Airway epithelial cell (primary cell): Measurements from ENCODE around the gene RPL36A. TPM values are rescaled to one million over a fixed set of nuclear protein-coding genes. Genes with fewer than 3 reads are reported as not detected.

Source experiments
- total RNA-seq: library from RNA; depleted of rRNA; stranded (reverse); fragments of >200 nt; gene quantifications from 2 replicates; pipeline ENCODE4 v1.2.3, GENCODE V29; 2015

Gene RPL36A
- total RNA-seq: 548 and 1,383 TPM in 2 replicates

DNA sequence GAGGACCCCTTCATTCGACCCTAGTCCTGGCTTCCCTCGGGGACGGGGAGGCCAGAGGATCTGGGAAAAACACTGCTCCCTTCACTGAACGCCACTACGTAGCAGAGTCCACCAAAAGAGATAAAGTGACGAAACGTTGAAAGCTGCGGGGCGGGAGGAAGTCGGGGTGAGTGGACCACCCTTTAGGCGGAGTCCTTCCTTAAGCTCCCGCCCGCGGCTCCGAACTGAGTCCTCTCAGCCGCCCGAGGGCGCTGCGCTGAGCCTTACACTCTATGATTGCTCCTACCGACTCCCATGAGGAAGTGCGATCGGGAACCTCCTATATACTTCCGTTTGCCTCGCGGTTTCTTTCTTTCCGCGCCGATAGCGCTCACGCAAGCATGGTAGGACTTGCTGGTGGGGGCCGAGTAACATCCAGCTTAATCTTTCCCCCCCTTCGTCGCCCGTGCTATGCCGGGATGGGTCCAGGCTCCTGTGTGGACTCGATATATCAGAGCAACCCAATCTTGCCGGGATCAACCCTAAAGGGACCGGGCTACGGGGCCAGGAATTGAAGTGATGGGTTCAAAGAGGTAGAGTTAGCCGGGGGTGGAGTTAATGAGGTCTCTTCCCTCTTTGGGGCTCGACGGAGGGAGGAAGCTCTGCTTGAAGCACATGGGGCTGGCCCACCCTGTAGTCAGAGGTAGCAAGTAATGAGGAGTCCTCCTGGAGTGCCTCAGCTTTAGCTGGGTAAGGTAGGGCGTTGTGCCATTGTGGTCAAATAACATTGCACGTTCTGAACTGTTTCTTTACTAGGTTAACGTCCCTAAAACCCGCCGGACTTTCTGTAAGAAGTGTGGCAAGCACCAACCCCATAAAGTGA is at the start of gene RPL36A:
TSS of gene RPL36A (plus strand) at position 348 of the 862 bp plus-strand sequence. CDS start at position 381, 33 bp downstream.

DNA sequence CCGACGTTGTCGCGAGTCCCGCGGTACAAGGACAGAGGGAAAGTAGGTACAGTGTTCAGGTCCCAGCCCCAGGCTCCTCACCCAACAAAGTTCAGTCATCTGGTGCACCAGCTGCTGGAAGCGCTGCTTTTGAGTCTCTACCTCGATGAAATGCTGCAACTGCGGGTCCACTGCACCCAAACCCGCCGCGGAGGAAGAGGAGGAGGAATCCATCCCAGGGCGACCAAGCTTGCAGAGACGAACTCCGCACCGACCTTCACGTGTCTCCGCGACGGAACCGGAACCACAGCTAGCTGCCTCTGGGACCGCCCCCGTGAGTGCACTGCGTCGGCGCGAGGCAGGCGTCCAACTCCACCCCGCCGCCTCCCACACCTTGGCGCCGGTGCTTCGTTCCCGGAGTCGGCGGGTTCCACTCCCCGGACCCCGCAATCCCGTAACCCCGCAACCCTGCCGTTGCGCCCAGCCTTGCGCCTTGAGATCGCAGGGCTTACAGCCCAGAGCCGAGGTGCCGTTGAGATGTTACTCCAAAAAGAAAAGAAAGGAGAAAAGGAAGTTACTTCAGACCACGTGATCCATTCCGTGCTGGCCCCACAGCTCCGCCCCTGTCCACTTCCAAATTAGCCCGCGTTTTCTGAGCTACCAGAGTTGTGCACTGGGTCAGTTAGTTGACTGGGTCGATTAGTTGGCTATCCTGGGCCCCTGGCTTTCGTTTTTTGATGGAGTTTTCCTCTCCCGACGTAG is 42.2 kb upstream of the RPL36A start, which contains the start of gene TIMM8A:
TSS of gene TIMM8A (minus strand) at position 291 of the 741 bp plus-strand sequence. CDS start at position 213, 78 bp downstream.

DNA sequence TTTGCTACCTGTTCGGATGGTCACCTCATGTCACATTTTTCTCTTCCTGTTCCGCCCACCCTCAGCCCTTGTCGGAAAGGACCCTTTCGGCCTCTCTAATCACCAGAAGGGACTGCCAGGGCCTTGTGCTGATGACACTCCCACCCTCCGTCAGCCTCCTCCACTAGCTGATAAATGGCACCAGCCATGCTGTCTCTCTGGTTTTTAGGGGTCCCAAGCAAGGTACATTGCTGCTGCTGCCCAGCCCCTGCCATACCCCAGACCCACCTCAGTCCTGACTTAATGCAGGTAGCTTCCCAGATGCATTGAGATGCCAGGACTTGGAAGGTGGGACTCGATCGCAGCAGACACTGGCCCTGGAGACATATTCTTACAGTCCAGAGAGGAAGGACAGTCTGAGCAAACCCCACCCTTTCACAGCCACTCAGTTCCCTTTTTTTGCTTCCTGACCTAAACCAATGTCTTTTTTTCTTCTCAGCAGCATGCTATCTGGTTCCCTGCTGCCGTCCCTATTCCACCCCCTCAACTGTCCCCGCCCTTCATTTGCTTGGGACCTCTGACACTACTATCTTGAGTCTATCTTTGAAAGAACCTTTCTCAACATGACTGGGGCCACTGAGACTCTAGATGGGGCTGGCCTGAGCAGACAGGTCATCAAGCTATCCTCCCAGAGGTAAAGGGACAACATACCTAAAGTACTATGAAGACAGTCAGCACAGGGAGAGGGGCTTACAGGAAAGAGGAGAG is 4.8 kb upstream of the RPL36A start, which contains the start of gene BTK:
TSS of gene BTK (minus strand) at position 397 of the 747 bp plus-strand sequence. CDS start 10,907 bp downstream, outside the sequence.

GRCh38 chrX:101407748-101408531 is 17.1 kb downstream of the RPL36A start, which contains the start of the genes GLA and HNRNPH2:
GLA (minus strand) TSS chrX:101407925; CDS start chrX:101407903, 22 bp downstream.
HNRNPH2 (plus strand) TSS chrX:101408222; CDS start chrX:101411989, 3,767 bp downstream.

Other genes starting within 250 kb of the RPL36A start
- under 0.01 and 0.09 TPM in 2 replicates for gene DRP2, start 171.2 kb upstream of the RPL36A start, total RNA-seq
- gene TAF7L, start 99.7 kb upstream of the RPL36A start, total RNA-seq: not detected in 2 replicates
- 5.0 and 9.0 TPM in 2 replicates for gene TIMM8A, start 42.3 kb upstream of the RPL36A start, total RNA-seq
- 0.23 TPM in 1 of 2 replicates, not detected in the other for gene BTK, start 4.8 kb upstream of the RPL36A start, total RNA-seq
- gene GLA, start 16.9 kb downstream of the RPL36A start, total RNA-seq: 34.4 and 46.2 TPM in 2 replicates
- gene HNRNPH2, start 17.2 kb downstream of the RPL36A start, total RNA-seq: 47.9 and 48.4 TPM in 2 replicates
- 0.05 and 0.92 TPM in 2 replicates for gene ARMCX4, start 94.4 kb downstream of the RPL36A start, total RNA-seq
- 8.4 and 9.2 TPM in 2 replicates for gene ARMCX1, start 159.5 kb downstream of the RPL36A start, total RNA-seq
- 8.0 and 13.6 TPM in 2 replicates for gene ARMCX6, start 227.0 kb downstream of the RPL36A start, total RNA-seq
- gene ARMCX3, start 232.1 kb downstream of the RPL36A start, total RNA-seq: 20.6 and 21.9 TPM in 2 replicates